WTC11 (cell line): ENCODE data around the gene SLC22A12. TPM values are rescaled to one million over a fixed set of nuclear protein-coding genes. Genes with fewer than 3 reads are reported as not detected.

Experiments
- ATAC-seq: fragments of 200-7000 bp; cut with Tn5 transposase; 2 replicates; pipeline ENCODE4 v1.10.0; 2021; ENCODE audit warnings: mild to moderate bottlenecking, moderate library complexity
- CTCF ChIA-PET: fragments of 300-600 bp; sonication (Branson Sonifier 250); formaldehyde crosslinking; loops from one replicate; lab custom pipeline; 2021; ENCODE audit warnings: antibody characterized with exemption; lab: Charles Lee
- POLR2A ChIA-PET: fragments of 350-600 bp; sonication (Branson Sonifier 250); formaldehyde crosslinking; loops from one replicate; lab custom pipeline; 2021; ENCODE audit warnings: antibody characterized with exemption; lab: Charles Lee
- DNase-seq: peaks from one replicate; pipeline ENCODE4 v3.0.0; 2021; ENCODE audit warnings: low spot score
- H3K27ac Mint-ChIP-seq: 2 replicates; pipeline ENCODE4 v1.8.0; 2021; ENCODE audit warnings: mixed read lengths
- H3K27me3 Mint-ChIP-seq: 2 replicates; pipeline ENCODE4 v1.8.0; 2021; ENCODE audit warnings: low read depth, mild to moderate bottlenecking, moderate library complexity, mixed read lengths
- H3K36me3 Mint-ChIP-seq: 2 replicates; pipeline ENCODE4 v1.8.0; 2021; ENCODE audit warnings: mixed read lengths
- H3K4me1 Mint-ChIP-seq: 2 replicates; pipeline ENCODE4 v1.8.0; 2022; ENCODE audit warnings: mixed read lengths
- H3K4me3 Mint-ChIP-seq: 2 replicates; pipeline ENCODE4 v1.8.0; 2021; ENCODE audit warnings: mild to moderate bottlenecking, moderate library complexity, mixed read lengths
- H3K9me3 Mint-ChIP-seq: 2 replicates; pipeline ENCODE4 v1.8.0; 2021; ENCODE audit warnings: mixed read lengths
- ATF1 ChIP-seq: sonication (generic); formaldehyde crosslinking; IDR thresholded peaks from 2 replicates; pipeline ENCODE4 v1.8.1; 2023; ENCODE audit warnings: mild to moderate bottlenecking, moderate library complexity, missing genetic modification reagents
- ATF3 ChIP-seq: sonication (generic); formaldehyde crosslinking; conservative IDR thresholded peaks from 2 replicates; pipeline ENCODE4 v1.8.1; 2022; ENCODE audit warnings: mild to moderate bottlenecking, missing genetic modification reagents
- ATF6 ChIP-seq: sonication (generic); formaldehyde crosslinking; IDR thresholded peaks from 2 replicates; pipeline ENCODE4 v1.8.1; 2023; ENCODE audit warnings: mild to moderate bottlenecking, missing genetic modification reagents
- CREB1 ChIP-seq: sonication (generic); formaldehyde crosslinking; IDR thresholded peaks from 2 replicates; pipeline ENCODE4 v1.8.0; 2023; ENCODE audit warnings: mild to moderate bottlenecking, missing genetic modification reagents
- EMX1 ChIP-seq: fragments of 250-450 bp; sonication (Bioruptor Pico); IDR thresholded peaks from 2 replicates; pipeline ENCODE4 v1.8.0; 2021; ENCODE audit warnings: mild to moderate bottlenecking
- ESRRA ChIP-seq: sonication (generic); formaldehyde crosslinking; IDR thresholded peaks from 2 replicates; pipeline ENCODE4 v1.8.1; 2022; ENCODE audit warnings: mild to moderate bottlenecking, missing genetic modification reagents, borderline replicate concordance
- GRHL2 ChIP-seq: fragments of 250-450 bp; sonication (Bioruptor Pico); IDR thresholded peaks from 2 replicates; pipeline ENCODE4 v1.8.0; 2022; ENCODE audit warnings: mild to moderate bottlenecking, moderate library complexity; ENCODE audit not compliant: insufficient replicate concordance, severe bottlenecking
- MYBL2 ChIP-seq: sonication (generic); formaldehyde crosslinking; IDR thresholded peaks from 2 replicates; pipeline ENCODE4 v1.8.1; 2023; ENCODE audit warnings: mild to moderate bottlenecking, moderate library complexity, missing genetic modification reagents
- NFATC4 ChIP-seq: fragments of 250-450 bp; sonication (Bioruptor Pico); IDR thresholded peaks from 2 replicates; pipeline ENCODE4 v1.9.0; 2021; ENCODE audit warnings: mild to moderate bottlenecking
- PRRX2 ChIP-seq: fragments of 250-450 bp; sonication (Bioruptor Pico); IDR thresholded peaks from 2 replicates; pipeline ENCODE4 v1.8.0; 2021; ENCODE audit warnings: mild to moderate bottlenecking
- RORB ChIP-seq: fragments of 250-450 bp; sonication (Bioruptor Pico); IDR thresholded peaks from 2 replicates; pipeline ENCODE4 v1.9.0; 2021; ENCODE audit warnings: mild to moderate bottlenecking
- SP1 ChIP-seq: sonication (generic); formaldehyde crosslinking; conservative IDR thresholded peaks from 2 replicates; pipeline ENCODE4 v1.8.1; 2022; ENCODE audit warnings: missing genetic modification reagents
- ZBTB21 ChIP-seq: sonication (generic); formaldehyde crosslinking; IDR thresholded peaks from 2 replicates; pipeline ENCODE4 v1.8.1; 2023; ENCODE audit warnings: mild to moderate bottlenecking, missing genetic modification reagents, borderline replicate concordance
- ZNF219 ChIP-seq: sonication (generic); formaldehyde crosslinking; IDR thresholded peaks from 2 replicates; pipeline ENCODE4 v1.8.0; 2023; ENCODE audit warnings: missing genetic modification reagents, mild to moderate bottlenecking, borderline replicate concordance
- ZNF532 ChIP-seq: fragments of 250-450 bp; sonication (Bioruptor Pico); IDR thresholded peaks from 2 replicates; pipeline ENCODE4 v1.9.0; 2021; ENCODE audit warnings: mild to moderate bottlenecking, borderline replicate concordance
- total RNA-seq: library from RNA; stranded (reverse); gene quantifications from 3 replicates; pipeline ENCODE4 v1.2.3, GENCODE V29; 2021
- TF ChIP-seq, protein P1 (sequence below): sonication (generic); formaldehyde crosslinking; IDR thresholded peaks from 2 replicates; pipeline ENCODE4 v1.8.1; 2023; ENCODE audit warnings: mild to moderate bottlenecking, missing genetic modification reagents, moderate library complexity
- TF ChIP-seq, protein P2 (sequence below): sonication (generic); formaldehyde crosslinking; IDR thresholded peaks from 2 replicates; pipeline ENCODE4 v1.8.1; 2022; ENCODE audit warnings: mild to moderate bottlenecking, moderate library complexity, missing genetic modification reagents
- TF ChIP-seq, protein P3 (sequence below): sonication (generic); formaldehyde crosslinking; IDR thresholded peaks from 2 replicates; pipeline ENCODE4 v1.8.0; 2023; ENCODE audit warnings: missing genetic modification reagents, mild to moderate bottlenecking, borderline replicate concordance
- TF ChIP-seq, protein P4 (sequence below): sonication (generic); formaldehyde crosslinking; IDR thresholded peaks from 2 replicates; pipeline ENCODE4 v1.8.1; 2022; ENCODE audit warnings: mild to moderate bottlenecking, missing genetic modification reagents, moderate library complexity, borderline replicate concordance

SLC22A12 gene
- total RNA-seq, 1 experiment from 2014 or later, result not detected

GRCh38 chr11:64585150-64585549 is 5.9 kb upstream of the SLC22A12 start:
- Mint-ChIP-seq H3K36me3 (peaks cover 8% of the 10 kb centered on the region; the same call in 1 of the 2 replicates), H3K4me1 (no peaks in the 10 kb centered on the region), H3K27ac (no peak overlapping the region), H3K27me3 (peaks cover 17% of the 10 kb centered on the region), H3K9me3 (peaks cover 19% of the 10 kb centered on the region), H3K4me3 (no peak overlapping the region)
- no peak for TF ChIP-seq ATF6 (CRISPR knock-in tag)
- TF ChIP-seq ZNF219 (CRISPR knock-in tag), result no peak
- TF ChIP-seq PRRX2 (CRISPR knock-in tag), result no peak
- TF ChIP-seq RORB (CRISPR knock-in tag), result no peak
- no peak for TF ChIP-seq NFATC4 (CRISPR knock-in tag)
- no peak for TF ChIP-seq ATF3 (CRISPR knock-in tag)
- TF ChIP-seq ATF1 (CRISPR knock-in tag), result no peak
- no peak for TF ChIP-seq ESRRA (CRISPR knock-in tag)
- TF ChIP-seq, protein P1, sequence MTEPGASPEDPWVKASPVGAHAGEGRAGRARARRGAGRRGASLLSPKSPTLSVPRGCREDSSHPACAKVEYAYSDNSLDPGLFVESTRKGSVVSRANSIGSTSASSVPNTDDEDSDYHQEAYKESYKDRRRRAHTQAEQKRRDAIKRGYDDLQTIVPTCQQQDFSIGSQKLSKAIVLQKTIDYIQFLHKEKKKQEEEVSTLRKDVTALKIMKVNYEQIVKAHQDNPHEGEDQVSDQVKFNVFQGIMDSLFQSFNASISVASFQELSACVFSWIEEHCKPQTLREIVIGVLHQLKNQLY (CRISPR knock-in tag), result no peak
- TF ChIP-seq SP1 (CRISPR knock-in tag), result no peak
- no peak for TF ChIP-seq GRHL2 (CRISPR knock-in tag)
- no peak for TF ChIP-seq EMX1 (CRISPR knock-in tag)
- TF ChIP-seq, protein P2, sequence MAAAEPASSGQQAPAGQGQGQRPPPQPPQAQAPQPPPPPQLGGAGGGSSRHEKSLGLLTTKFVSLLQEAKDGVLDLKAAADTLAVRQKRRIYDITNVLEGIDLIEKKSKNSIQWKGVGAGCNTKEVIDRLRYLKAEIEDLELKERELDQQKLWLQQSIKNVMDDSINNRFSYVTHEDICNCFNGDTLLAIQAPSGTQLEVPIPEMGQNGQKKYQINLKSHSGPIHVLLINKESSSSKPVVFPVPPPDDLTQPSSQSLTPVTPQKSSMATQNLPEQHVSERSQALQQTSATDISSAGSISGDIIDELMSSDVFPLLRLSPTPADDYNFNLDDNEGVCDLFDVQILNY (CRISPR knock-in tag), result no peak
- TF ChIP-seq, protein P3, sequence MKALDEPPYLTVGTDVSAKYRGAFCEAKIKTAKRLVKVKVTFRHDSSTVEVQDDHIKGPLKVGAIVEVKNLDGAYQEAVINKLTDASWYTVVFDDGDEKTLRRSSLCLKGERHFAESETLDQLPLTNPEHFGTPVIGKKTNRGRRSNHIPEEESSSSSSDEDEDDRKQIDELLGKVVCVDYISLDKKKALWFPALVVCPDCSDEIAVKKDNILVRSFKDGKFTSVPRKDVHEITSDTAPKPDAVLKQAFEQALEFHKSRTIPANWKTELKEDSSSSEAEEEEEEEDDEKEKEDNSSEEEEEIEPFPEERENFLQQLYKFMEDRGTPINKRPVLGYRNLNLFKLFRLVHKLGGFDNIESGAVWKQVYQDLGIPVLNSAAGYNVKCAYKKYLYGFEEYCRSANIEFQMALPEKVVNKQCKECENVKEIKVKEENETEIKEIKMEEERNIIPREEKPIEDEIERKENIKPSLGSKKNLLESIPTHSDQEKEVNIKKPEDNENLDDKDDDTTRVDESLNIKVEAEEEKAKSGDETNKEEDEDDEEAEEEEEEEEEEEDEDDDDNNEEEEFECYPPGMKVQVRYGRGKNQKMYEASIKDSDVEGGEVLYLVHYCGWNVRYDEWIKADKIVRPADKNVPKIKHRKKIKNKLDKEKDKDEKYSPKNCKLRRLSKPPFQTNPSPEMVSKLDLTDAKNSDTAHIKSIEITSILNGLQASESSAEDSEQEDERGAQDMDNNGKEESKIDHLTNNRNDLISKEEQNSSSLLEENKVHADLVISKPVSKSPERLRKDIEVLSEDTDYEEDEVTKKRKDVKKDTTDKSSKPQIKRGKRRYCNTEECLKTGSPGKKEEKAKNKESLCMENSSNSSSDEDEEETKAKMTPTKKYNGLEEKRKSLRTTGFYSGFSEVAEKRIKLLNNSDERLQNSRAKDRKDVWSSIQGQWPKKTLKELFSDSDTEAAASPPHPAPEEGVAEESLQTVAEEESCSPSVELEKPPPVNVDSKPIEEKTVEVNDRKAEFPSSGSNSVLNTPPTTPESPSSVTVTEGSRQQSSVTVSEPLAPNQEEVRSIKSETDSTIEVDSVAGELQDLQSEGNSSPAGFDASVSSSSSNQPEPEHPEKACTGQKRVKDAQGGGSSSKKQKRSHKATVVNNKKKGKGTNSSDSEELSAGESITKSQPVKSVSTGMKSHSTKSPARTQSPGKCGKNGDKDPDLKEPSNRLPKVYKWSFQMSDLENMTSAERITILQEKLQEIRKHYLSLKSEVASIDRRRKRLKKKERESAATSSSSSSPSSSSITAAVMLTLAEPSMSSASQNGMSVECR (CRISPR knock-in tag), result no peak
- no peak for TF ChIP-seq CREB1 (CRISPR knock-in tag)
- no peak for TF ChIP-seq ZNF532 (CRISPR knock-in tag)
- TF ChIP-seq MYBL2 (CRISPR knock-in tag), result no peak
- no peak for TF ChIP-seq ZBTB21 (CRISPR knock-in tag)
- TF ChIP-seq, protein P4, sequence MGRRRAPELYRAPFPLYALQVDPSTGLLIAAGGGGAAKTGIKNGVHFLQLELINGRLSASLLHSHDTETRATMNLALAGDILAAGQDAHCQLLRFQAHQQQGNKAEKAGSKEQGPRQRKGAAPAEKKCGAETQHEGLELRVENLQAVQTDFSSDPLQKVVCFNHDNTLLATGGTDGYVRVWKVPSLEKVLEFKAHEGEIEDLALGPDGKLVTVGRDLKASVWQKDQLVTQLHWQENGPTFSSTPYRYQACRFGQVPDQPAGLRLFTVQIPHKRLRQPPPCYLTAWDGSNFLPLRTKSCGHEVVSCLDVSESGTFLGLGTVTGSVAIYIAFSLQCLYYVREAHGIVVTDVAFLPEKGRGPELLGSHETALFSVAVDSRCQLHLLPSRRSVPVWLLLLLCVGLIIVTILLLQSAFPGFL (CRISPR knock-in tag), result no peak
- ATAC-seq (no peak), DNase-seq (no peak)
- CTCF ChIA-PET, result interaction anchor here (0.5 to 2.5 kb wide), 10 partner anchors 13 to 230 kb away, joined by 3 to 13 read pairs (median 4); no protein-coding TSS in a partner anchor
- POLR2A ChIA-PET, result no interaction called here
